HG02840 (cell line): Measurements from ENCODE around the gene RILPL2.
"Not testable (repeated sequence)": the region's sequence is repeated elsewhere in the genome, so short reads cannot be mapped to it uniquely, and the experiment has no call there.

Experiments used
- ATAC-seq: cut with Tn5 transposase; IDR thresholded peaks from one replicate; pipeline ENCODE4 v1.9.1; 2021; ENCODE audit warnings: mild to moderate bottlenecking, moderate library complexity, moderate number of reproducible peaks; ENCODE audit not compliant: unreplicated experiment, low FRiP score

RILPL2 gene

GRCh38 chr12:123450636-123451035 is 14.2 kb upstream of the RILPL2 start:
- no peak for ATAC-seq

- no peak for ATAC-seq
These were observed 13.4 kb upstream of the RILPL2 start for GRCh38 chr12:123449856-123450255.

DNA sequence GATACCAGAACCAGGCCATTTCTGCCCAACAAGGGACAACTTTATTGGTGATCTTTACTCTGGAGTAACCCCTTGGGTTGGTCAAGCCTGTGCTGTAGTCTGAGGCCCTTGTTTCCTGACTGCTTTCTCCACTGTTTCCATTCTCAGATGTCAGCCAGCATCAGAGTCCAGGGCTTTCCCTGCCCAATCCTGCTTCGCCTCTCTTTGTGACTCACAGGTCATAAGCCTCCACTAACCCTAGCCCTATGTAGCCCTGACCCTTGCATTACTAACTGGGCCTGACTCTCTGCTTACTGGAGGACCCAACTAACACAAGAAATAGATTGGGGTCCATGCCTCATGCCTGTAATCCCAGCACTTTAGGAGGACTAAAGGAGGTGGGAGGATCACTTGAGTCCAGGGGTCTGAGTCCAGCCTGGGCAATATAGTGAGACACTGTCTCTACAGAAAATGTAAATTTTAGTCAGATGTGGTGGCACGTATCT is 12.8 kb upstream of the RILPL2 start:
- ATAC-seq: no peak

DNA sequence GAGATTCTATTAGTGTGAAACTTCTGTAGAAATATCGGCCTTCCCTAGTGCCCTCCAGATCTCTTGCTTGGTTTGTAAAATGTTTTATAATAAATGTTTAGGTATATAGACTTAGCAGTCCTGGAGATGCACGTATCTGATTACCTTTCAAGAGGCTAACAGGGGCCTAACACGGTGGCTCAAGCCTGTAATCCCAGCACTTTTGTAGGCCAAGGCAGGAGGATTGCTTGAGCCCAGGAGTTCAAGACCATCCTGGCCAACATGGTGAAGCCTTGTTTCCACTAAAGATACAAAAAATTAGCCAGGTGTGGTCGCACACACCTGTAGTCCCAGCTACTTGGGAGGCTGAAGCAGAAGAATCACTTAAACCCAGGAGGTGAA is 9.8 kb upstream of the RILPL2 start:
- ATAC-seq: no peak

DNA sequence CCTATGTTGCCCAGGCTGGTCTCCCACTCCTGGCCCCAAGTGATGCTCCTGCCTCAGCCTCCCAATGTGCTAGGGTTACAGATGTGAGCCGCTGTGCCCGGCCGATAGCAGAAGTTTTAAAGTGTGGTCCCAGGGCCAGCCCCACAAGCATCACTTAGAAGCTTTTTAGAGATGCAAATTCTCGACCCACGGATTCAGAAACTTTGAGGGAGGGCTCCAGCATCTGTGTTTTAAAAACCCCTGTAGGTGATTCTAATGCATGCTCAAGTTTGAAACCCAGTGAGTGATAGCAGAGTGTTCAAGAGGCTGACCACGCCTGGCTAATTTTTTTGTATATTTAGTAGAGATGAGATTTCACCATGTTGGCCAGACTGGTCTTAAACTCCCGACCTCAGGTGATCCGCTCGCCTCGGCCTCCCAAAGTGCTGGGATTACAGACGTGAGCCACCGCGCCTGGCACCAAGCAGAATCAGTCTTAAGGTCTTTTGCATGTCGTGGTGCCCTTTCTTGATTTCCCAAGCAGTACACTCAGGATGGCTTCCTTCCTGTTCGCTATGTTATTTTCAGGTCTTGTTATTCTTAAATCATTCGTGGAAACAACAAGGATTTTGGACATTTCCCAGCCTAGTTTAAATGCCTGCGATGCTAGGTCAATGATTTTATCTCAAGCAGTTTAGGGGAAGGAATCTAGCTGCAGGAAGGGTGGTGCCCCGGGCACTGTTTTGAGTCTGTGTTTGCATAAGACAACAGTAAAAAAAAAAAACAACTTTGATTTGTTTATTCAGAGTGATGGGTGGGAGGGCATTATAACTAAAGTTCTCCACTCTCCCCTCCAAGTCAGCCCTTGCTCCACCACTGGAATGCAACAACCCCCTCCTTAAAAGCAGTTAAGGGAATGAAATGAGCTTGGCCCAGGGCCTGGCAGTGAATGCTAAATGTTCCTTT is 9.2 kb upstream of the RILPL2 start:
- no peak for ATAC-seq

DNA sequence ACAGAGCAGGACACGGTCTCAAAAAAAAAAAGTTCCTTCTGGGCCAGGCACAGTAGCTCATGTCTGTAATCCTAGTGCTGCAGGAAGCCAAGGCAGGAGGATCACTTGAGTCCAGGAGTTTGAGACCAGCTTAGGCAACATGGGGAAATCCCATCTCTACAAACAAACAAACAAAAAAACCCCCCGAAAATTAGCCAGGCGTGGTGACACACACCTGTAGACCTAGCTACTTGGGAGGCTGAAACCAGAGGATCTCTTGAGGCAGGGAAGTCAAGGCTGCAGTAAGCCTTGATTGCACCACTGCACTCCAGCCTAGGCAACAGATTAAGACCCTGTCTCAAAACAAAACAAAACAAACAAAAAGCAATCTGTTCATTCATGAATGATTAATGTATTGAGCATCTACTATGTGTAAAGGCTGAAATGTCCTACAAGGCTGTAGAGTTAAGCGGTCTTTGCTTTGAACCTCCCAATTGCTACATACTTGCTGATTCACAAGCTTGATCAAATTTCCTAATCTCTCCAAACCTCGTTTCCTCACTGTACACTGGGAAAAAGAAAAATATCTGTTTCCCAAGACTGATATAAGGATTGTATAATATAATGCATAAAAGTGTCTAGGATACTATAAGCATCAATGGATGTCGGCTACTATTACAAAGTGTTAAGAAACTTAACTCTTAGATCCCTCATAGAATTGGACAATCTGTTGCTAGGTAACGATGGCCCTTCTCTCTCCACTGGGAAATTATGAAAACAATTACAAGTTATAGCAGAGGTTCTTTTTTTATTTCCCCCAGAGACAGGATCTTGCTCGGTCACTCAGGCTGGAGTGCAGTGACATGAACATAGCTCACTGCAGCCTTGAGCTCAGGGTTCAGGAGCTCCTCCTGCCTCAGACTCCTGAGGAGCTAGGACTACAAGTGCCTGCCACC is 7.9 kb upstream of the RILPL2 start:
- no peak for ATAC-seq

DNA sequence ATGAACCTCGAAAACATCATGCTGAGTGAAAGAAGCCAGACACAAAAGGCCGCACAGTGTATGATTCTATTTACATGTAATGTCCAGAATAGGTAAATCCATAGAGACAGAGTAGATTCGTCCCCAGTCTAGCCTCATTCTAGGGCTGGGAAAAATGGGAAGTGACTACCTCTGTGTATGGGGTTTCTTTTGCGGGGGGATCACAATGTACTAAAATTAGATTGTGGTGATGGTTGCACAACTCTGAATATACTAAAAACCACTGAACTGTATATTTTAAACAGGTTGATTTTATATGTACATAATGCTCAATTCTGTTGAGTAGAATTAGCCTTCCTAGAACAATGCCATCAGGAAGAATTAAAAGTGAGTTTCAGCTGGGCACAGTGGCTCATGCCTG is 6.3 kb upstream of the RILPL2 start:
- no peak for ATAC-seq

DNA sequence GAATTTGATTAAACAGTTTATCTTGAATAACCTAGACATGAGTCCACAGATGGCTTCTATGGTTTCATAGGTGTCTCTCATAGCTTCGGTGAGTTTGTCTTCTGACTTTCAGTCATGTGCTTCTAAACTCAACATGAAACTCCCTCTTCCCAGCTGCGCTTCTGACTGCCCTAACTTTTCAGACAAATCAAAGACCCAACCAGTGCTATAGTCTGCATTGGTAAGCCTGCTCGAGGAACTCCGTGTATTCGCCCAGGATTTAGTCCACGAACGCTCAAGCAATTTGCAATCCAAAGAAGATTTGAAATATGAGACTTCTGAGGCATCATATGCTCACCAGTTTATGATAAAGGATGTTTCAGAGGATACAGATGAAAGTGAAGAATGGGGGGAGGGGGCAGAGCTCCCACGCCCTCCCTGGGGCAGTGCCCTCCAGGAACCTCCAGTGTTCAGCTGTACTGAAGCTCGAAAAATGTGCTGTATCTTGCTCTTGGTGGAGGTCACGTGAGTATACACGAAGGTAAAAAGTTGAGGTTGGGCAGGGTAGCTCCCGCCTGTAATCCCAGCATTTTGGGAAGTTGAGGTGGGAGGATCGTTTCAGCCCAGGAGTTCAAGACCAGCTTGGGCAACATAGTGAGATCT is 5.2 kb upstream of the RILPL2 start:
- no peak for ATAC-seq

DNA sequence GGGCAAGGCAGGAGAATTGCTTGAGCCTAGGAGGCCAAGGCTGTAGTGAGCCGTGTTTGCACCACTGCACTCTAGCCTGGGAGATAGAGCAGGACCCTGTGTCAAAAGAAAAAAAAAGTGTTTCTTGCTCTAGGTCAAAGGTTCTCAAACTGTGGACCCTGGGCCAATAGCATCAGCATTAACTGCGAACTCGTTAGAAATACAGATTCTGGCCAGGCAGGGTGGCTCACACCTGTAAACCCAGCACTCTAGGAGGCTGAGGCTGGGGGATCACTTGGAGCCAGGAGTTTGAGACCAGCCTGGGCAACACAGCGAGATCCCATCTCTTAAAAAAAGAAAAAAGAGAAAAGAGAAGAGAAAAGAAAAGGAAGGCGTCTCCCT is 858 bp downstream of the RILPL2 start:
- no peak for ATAC-seq

DNA sequence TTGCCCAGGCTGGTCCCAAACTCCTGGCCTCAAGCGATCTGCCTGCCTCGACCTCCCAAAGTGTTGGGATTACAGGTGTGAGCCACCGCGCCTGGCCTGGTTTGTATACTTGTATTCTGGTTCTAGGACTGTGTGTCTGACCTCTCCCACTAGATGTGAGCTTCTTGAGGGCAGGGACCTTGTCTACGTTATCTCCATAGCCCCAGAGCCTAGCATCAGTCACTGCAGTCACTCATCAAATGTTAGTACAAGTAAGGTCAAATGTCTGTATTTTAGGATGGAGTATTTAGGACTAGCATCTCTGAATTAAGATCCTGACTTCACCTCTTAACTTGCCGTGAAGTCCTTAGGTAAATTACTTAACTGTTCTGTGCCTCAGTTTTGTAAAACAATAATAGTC is 2.9 kb downstream of the RILPL2 start:
- ATAC-seq: no peak

DNA sequence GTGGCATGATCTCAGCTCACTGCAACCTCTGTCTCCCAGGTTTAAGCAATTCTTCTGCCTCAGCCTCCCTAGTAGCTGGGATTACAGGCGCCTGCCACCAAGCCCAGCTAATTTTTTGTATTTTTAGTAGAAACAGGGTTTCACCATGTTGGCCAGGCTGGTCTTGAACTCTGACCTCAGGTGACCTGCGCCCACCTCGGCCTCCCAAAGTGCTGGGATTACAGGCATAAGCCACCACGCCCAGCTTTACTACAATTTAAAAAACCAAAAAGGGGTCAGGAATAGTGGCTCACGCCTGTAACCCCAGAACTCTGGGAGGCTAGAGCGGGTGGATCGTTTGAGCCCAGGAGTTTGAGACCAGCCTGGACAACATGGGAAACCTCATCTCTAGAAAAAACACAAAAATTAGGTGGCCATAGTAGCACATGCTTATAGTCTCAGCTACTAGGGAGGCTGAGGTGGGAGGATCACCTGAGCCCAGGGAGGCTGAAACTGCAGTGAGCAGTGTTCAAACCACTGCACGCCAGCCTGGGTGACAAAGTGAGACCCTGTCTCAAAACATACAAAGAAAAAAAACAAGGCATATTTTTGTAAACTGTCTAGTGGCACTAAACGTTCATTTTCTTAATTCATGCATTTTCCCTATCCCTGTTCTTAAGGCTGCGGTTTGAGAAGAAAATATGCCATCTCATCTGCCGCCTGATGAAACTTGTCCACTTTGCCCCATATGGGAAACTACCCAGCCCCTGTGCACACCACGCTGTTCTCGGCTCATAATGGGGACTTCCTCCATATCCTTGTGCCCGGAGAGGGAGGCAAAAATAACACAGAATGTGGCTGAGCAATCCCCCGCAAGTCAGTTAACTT is 4.3 kb downstream of the RILPL2 start:
- not testable (repeated sequence) for ATAC-seq

- ATAC-seq: not testable (repeated sequence)
These were observed 7.4 kb downstream of the RILPL2 start for GRCh38 chr12:123429101-123429500.

DNA sequence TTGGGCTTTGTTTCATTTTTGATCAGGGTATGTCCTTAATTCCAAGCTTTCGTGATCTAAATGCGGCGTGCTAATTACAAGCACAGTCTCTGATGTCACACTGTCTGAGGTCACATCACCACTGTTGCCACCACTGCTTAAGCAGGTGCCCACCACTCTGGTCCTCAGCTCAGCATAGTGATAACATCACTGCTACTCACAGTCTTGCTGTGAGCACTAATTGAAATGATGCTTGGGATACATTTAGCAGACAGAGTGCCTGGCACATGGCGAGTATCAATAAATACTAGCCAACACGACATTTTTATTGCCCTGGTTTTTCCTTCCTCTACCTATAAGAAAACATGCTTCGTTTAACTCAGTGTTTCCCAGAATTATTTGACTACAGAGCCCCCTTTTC is 7.9 kb downstream of the RILPL2 start:
- no peak for ATAC-seq

DNA sequence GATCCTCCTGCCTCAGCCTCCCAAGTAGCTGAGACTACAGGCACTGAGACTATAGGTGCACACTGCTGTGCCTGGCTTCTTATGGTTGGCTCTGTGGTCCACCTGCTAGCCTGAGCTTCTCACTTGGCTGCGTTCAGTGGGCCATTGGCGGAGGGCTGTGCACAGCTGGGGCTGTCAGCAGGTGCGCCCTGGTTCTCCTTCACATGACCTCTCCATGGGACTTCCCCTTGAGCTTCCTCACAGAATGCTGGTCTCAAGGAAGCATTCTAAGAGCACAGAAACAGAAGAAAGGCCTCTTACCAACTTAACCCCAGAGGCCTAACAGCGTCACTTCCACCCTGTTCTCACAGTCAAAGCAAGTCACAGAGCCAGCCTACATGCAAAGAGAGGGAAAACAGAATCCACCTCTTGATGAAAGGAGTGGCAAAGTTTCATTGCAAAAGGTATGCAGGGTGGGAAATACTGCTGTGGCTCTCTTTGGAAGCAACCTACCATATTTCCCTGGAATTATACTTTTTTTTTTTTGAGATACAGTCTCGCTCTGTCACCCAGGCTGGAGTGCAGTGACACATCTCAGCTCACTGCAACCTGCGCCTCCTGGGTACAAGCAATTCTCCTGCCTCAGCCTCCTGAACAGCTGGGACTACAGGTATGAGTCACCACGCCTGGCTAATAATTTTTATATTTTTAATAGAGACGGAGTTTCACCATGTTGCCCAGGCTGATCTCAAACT is 9.3 kb downstream of the RILPL2 start:
- peak; percentile 85 for ATAC-seq

- ATAC-seq: no peak
These were observed 15.2 kb downstream of the RILPL2 start for GRCh38 chr12:123421314-123421713.

GRCh38 chr12:123410041-123410412 is 26.5 kb downstream of the RILPL2 start:
- ATAC-seq: no peak

GRCh38 chr12:123409284-123410040 is 27.0 kb downstream of the RILPL2 start:
- not testable (repeated sequence) for ATAC-seq

DNA sequence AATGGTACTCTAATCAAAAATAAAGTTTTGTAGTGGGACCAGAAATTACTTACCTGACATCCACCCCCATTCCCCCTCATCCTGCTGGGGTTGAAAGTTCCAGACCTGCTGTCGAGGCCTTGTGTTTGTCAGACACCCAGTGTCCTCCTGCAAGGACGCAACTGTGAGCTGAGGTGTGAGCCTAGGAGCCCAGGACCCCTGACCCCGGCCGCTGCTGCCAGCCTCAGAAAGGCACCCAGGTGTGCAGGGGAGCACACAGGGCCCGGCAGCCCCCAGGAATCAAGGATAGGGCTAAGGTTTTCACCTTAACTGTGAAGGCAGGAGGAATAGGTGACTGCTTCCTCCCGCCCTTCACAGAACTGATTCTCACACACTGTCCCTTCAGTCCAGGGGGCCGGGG is 27.9 kb downstream of the RILPL2 start:
- not testable (repeated sequence) for ATAC-seq
